SJCRH30 (cell line): ENCODE data around the gene DBX2. TPM values are rescaled to one million over a fixed set of nuclear protein-coding genes. Genes with fewer than 3 reads are reported as not detected.
"Not testable (repeated sequence)": the region's sequence is repeated elsewhere in the genome, so short reads cannot be mapped to it uniquely, and the experiment has no call there.

Experiments
- DNase-seq, 2 experiments: peaks; one replicate each; pipeline ENCODE4 v3.0.0-alpha.2; 2015 to 2020
- H3K27ac ChIP-seq: fragments of 250-450 bp; sonication (Bioruptor Pico); 2 replicates; pipeline ENCODE4 v1.5.1; 2020; ENCODE audit warnings: mild to moderate bottlenecking, moderate library complexity
- H3K27me3 ChIP-seq: fragments of 250-450 bp; sonication (Bioruptor Pico); 2 replicates; pipeline ENCODE4 v1.5.1; 2020; ENCODE audit warnings: mild to moderate bottlenecking, moderate library complexity
- H3K36me3 ChIP-seq: fragments of 250-450 bp; sonication (Bioruptor Pico); 2 replicates; pipeline ENCODE4 v1.5.1; 2020; ENCODE audit warnings: mild to moderate bottlenecking, moderate library complexity
- H3K4me1 ChIP-seq: fragments of 250-450 bp; sonication (Bioruptor Pico); 2 replicates; pipeline ENCODE4 v1.5.1; 2020; ENCODE audit warnings: mild to moderate bottlenecking, moderate library complexity
- H3K4me3 ChIP-seq: fragments of 250-450 bp; sonication (Bioruptor Pico); 2 replicates; pipeline ENCODE4 v1.5.1; 2020; ENCODE audit warnings: mild to moderate bottlenecking, moderate library complexity
- H3K9me3 ChIP-seq: fragments of 250-450 bp; sonication (Bioruptor Pico); replicated peaks from 2 replicates; pipeline ENCODE4 v1.5.1; 2020; ENCODE audit warnings: mild to moderate bottlenecking, moderate library complexity
- total RNA-seq: library from RNA; depleted of rRNA; stranded (reverse); fragments of >200 nt; shearing (Covaris generic); gene quantifications from 2 replicates; pipeline ENCODE4 v1.2.3, GENCODE V29; 2014; rRNA removed

The DBX2 gene
- total RNA-seq, result not detected in 2 replicates

DNA sequence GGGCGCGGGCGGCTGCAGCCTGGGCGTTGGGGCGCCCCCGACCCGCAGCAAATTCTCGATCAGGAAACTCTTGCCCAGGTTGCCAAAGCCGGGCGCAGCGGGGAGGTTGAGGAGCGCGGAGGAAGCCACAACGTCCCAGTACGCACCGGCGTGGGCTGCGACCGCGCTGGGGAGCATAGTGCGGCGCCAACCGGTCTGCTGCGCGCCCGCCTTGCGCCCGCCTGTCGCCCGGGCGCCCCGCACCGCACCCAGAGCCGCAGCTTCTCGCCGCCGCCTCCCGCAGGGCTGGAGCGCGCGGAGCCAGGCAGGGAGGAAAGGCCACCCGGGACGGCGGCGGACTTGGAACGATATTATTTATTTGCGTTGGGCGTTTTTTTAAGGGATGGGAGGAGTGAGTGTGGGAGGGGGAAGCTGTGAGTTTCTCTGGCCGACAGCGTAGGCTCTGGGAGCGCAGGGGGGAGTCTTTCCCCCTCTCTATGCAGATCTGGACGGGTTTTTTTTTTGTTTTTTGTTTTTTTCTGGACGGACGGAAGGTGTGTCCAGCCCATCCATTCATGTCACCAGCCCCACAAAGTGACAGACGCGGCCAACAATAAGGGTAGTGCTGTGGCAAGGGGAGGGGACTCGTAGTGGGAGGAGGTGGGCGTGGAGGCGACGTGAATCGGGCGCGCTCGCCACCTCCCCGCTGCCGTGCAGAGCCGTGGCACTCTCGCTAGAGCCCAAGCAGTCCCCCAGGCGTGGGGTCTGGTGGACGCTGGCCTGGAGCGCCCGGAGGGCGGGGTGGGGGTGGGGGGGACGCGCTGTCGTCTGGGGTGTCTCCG, at the start of gene DBX2:
DBX2 (minus strand) TSS at position 349 of the 821 bp plus-strand sequence; CDS start at position 177, 172 bp downstream.
- Histone ChIP-seq H3K36me3 (no peaks in the 10 kb centered on the region), H3K4me1 (no peaks in the 10 kb centered on the region), H3K4me3 (no peak within 1 kb of the TSS), H3K9me3 (no peaks in the 10 kb centered on the region), H3K27me3 (peaks cover 11% of the 10 kb centered on the region), H3K27ac (no peak within 1 kb of the TSS)
- DNase-seq, result no peak

DNA sequence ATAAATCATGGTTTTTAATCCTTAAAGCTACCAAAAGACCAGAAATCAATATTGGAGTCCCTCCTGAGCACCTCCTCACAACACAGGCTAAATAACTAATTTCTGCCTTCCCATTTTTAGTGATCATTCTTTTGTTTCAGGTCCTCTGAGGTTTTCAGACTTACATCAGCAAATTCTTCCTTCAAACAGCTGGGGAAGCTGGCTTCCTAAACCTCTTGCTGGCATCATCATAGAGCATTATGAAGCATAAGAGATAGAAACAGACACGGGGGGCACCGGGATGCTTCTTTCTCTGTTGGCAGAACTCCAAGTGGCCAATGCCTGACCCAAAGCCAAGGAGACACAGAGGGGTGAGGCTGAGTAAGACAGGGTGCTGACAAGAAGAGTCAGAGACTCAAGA, 47.9 kb upstream of the DBX2 start:
- Histone ChIP-seq H3K4me3 (no peak overlapping the region), H3K36me3 (no peaks in the 10 kb centered on the region), H3K9me3 (no peaks in the 10 kb centered on the region), H3K4me1 (no peaks in the 10 kb centered on the region), H3K27ac (no peak overlapping the region), H3K27me3 (no peaks in the 10 kb centered on the region; the same call in 1 of the 2 replicates)
- peak in 1 of 2 experiments; percentile 12 for DNase-seq

DNA sequence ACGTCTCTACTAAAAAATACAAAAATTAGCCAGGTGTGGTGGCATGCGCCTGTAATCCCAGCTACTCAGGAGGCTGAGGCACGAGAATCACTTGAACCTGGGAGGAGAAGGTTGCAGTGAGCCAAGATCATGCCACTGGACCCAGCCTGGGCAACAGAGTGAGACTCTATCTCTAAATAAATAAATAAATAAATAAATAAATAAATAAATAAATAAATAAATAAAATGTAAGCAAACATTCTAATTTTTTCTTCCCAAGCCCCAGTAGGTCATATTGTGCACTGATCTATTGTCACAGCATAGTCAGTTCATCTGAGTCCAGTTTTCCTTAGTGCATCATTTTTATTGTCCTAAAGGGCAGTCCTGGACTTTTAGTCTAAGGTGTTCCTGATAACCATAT, 44.5 kb upstream of the DBX2 start:
- not testable (repeated sequence) for H3K27me3 ChIP-seq, H3K36me3 ChIP-seq

DNA sequence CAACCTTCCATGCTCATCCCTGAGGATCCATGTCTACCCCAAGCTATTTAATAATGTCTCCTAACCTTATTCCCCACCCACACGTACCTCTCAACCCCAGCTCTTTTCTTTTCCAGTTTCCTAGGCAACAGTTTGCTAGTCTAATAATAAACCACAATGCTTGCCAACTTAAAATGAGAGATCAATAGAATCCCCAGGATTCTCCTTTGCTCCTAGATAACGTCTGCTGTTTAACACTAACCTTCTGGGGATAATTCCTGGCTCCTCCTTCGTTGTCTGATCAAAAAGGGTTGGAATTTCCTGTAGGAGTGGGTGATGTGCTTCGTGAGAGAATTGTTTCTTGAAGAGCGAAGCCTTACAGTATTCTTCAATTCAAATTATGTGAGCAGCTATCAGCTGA, 42.2 kb upstream of the DBX2 start:
- no peak overlapping the region for H3K4me3 ChIP-seq
- no peaks in the 10 kb centered on the region for H3K4me1 ChIP-seq
- DNase-seq, result no peak
- no peaks in the 10 kb centered on the region for H3K36me3 ChIP-seq
- H3K27me3 ChIP-seq, result no peaks in the 10 kb centered on the region; the same call in 1 of the 2 replicates
- no peak overlapping the region for H3K27ac ChIP-seq
- H3K9me3 ChIP-seq, result no peaks in the 10 kb centered on the region

More for the DNA sequence above, 44.5 kb upstream of the DBX2 start:
- H3K27ac ChIP-seq, DNase-seq, H3K4me3 ChIP-seq, H3K4me1 ChIP-seq, H3K9me3 ChIP-seq: not testable (repeated sequence)

DNA sequence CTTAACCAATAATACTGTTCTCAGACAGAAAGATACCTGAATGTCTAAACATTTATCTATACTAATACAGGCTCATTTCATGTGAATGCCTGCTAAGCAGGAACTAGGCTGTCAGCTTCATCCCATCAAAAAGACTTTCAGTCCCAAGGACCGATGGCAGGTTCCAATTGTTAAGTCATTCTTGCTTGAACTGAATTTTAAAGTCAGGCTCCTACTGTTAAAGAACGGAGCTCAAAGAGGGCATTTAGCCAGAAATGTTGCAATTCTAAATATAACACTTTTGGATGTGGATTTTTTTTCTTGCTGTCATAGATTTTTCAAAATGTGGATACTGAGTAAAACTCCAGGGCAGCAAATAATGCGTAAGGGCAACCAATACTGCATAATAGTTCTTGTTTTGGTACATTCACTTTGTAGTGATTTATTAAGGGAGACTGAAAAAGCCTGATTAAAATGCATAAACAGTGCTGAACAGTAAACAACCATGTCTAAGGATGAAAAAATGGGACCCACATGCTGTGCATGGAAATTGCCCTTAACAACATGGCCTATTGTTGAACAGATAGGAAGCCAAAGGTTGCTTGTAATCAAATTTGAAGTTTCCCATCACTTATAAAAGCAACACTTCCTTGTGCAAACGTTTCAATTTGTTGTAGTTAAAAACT, 38.6 kb upstream of the DBX2 start:
- no peaks in the 10 kb centered on the region for H3K36me3 ChIP-seq
- H3K27ac ChIP-seq, result no peak overlapping the region
- DNase-seq, result no peak
- H3K27me3 ChIP-seq, result no peaks in the 10 kb centered on the region; the same call in 1 of the 2 replicates
- no peak overlapping the region for H3K4me3 ChIP-seq
- H3K4me1 ChIP-seq, result no peaks in the 10 kb centered on the region
- H3K9me3 ChIP-seq, result no peaks in the 10 kb centered on the region

DNA sequence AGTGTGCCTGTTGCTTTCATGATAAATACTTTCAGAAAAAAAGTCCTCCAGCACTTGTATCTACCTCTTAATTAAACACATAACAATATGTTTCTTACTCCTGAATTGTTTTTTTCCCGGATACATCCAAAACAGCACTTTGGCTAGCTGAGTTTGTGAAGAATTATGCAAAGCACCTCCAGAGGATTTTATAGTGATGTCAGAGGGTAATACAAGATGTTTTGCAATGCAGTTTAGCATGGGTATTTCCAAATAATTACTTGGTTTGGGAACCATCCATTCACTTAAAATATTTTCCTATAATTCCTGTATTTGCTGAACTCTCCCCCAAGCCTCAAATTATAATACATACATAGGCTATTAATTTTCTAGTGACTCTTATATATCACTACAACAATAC, 37.7 kb upstream of the DBX2 start:
- Histone ChIP-seq H3K36me3 (no peaks in the 10 kb centered on the region), H3K27me3 (no peaks in the 10 kb centered on the region; the same call in 1 of the 2 replicates)

DNA sequence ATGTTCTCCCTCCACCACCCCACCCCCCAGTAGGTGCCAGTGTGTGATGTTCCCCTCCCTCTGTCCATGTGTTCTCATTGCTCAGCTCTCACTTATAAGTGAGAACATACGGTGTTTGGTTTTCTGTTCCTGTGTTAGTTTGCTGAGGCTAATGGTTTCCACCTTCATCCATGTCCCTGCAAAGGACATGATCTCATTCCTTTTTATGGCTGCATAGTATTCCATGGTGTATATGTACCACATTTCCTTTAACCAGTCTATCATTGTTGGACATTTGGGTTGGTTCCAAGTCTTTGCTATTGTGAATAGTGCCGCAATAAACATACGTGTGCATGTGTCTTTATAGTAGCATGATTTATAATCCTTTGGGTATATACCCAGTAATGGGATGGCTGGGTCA, 33.3 kb upstream of the DBX2 start:
- H3K4me1 ChIP-seq, H3K4me3 ChIP-seq, H3K9me3 ChIP-seq: not testable (repeated sequence)

More for the DNA sequence above, 37.7 kb upstream of the DBX2 start:
- H3K27ac ChIP-seq, result no peak overlapping the region
- H3K4me1 ChIP-seq, result no peaks in the 10 kb centered on the region
- no peak overlapping the region for H3K4me3 ChIP-seq
- no peaks in the 10 kb centered on the region for H3K9me3 ChIP-seq
- no peak for DNase-seq

DNA sequence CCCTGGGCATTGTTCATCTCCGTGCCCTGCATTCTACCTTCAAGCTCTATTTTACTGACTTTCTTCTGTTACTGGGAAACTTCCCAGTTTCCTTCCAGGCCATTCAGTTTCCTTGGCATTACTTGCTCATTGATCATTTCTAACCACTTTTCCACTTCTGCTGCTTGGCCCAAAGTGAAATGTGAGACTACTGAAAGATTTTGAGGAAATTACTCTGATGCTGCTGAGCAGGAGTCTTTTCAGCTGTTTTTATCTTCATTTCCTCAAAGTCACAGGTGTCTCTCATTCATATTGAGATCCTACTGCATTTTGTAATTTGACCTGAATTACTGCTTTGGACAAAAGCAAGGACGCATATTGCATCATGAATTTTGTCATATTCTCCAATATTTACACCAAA, 26.4 kb upstream of the DBX2 start:
- Histone ChIP-seq H3K4me3 (no peak overlapping the region), H3K4me1 (no peaks in the 10 kb centered on the region), H3K36me3 (no peaks in the 10 kb centered on the region), H3K27ac (no peak overlapping the region), H3K27me3 (0 out of 2 replicates have a peak, but pooled peaks cover 10% of the 10 kb centered on the region), H3K9me3 (no peaks in the 10 kb centered on the region)
- no peak for DNase-seq

More for the DNA sequence above, 33.3 kb upstream of the DBX2 start:
- H3K27me3 ChIP-seq, H3K27ac ChIP-seq, H3K36me3 ChIP-seq, DNase-seq: not testable (repeated sequence)

DNA sequence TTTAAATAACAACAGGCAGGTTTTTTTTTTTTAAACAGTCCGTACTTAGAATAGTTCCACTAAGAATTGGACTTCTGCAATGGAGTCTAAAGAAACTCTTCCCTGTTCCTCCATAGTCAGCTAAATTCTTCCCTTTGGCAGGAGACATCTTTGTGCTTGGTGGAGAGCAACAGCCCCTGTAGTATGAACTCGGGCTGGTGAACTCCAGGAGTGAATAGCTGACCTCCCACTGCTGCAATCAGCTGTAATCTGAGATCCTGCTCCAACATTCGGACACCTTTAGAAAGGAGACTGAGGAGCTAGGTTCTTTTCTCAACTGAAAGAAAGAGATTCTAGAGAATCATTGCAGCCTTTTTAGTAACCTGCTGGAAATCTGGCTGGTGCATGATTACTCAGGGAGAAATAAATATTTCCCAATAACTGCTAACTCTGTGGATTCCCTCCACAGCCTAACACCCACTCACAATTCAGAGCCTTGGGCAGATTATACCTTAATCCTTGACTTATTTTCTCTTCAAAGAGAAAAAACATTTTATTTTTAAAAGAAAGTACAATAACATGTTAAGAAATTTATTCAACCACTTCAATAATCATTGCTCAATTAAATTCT, 25.6 kb upstream of the DBX2 start:
- Histone ChIP-seq H3K27me3 (0 out of 2 replicates have a peak, but pooled peaks cover 10% of the 10 kb centered on the region), H3K4me1 (no peaks in the 10 kb centered on the region), H3K36me3 (no peaks in the 10 kb centered on the region), H3K4me3 (no peak overlapping the region), H3K27ac (no peak overlapping the region), H3K9me3 (no peaks in the 10 kb centered on the region)
- DNase-seq, result no peak

DNA sequence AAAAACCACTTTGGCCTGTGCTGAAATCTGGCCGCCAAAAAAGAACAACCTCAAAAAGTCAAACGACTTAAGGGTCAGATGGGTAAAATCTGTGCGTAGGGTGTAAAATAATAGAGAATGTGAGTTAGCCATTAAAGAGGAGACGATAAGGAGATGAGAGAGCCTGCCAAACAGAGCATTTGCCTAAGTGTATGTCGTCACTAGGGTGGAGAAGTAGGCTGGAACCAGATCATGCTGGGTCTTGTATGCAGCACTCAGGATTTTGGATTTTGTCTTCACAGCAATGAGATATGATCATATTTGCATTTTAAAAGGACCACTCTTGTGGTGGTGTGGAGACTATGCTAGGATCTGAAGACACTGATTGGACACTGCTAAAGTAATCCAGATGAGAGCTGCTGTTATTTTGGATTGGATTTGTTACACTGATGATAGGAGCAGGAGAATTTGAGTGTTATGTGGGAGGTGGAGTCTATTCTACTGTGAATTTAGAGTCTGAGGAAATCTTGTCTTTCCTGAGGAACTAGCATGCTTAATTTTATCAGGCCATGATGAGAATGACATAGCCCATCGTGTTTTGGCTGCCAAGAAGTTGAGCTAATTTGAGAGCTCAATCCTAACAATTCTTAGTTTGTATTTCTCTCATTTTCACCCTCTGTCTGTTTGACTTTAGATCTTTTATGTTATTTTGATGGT, 24.8 kb upstream of the DBX2 start:
- no peak for DNase-seq
- no peaks in the 10 kb centered on the region for H3K4me1 ChIP-seq
- no peaks in the 10 kb centered on the region for H3K36me3 ChIP-seq
- no peak overlapping the region for H3K27ac ChIP-seq
- H3K27me3 ChIP-seq, result 0 out of 2 replicates have a peak, but pooled peaks cover 10% of the 10 kb centered on the region
- H3K9me3 ChIP-seq, result no peaks in the 10 kb centered on the region
- H3K4me3 ChIP-seq, result no peak overlapping the region

DNA sequence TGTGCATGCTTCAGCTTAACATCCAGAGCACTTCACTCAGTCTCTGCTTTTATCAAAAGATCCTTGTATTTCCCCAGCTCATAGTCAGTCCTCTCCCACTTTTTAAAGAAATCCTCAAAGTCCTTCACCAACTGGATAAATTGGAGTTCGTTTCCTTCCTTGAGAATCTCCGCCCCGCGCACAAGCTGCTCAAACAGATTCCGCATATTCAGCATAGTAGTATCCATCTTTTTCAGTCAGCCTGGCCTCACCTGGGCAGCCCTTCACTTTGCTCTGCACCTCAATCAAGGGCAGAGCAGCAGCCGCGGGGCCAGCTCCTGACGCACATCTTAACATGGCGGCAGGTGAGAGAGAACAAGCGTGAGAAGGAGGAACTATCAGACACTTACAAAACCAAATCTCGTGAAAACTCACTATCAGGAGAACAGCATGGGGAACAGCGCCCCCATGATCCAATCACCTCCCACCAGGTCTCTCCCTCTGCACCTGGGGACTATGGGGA, 14.3 kb upstream of the DBX2 start:
- H3K9me3 ChIP-seq, result no peaks in the 10 kb centered on the region
- no peaks in the 10 kb centered on the region for H3K4me1 ChIP-seq
- H3K27me3 ChIP-seq, result no peaks in the 10 kb centered on the region; the same call in 1 of the 2 replicates
- no peaks in the 10 kb centered on the region for H3K36me3 ChIP-seq
- DNase-seq, result no peak
- no peak overlapping the region for H3K4me3 ChIP-seq
- H3K27ac ChIP-seq, result no peak overlapping the region

DNA sequence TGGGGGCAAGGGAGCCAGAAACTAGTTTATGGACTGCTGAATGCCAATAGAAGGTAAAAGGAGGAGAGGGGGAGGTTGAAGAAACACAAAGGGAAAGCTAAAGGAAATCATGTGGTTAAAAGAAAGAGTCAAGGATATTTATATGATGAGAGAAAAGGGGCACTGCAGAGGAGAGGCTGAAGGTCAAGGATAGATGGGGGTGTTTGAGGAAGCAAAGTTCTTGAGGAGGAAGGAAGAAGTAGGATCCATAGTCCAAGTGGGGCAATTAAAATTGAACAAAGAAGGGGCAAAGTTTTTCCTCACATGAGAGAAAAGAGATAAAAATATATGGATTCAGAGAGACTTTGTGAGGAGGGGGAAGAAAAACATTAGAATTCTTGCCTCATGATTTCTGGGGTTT, 10.1 kb upstream of the DBX2 start:
- no peaks in the 10 kb centered on the region for H3K9me3 ChIP-seq

DNA sequence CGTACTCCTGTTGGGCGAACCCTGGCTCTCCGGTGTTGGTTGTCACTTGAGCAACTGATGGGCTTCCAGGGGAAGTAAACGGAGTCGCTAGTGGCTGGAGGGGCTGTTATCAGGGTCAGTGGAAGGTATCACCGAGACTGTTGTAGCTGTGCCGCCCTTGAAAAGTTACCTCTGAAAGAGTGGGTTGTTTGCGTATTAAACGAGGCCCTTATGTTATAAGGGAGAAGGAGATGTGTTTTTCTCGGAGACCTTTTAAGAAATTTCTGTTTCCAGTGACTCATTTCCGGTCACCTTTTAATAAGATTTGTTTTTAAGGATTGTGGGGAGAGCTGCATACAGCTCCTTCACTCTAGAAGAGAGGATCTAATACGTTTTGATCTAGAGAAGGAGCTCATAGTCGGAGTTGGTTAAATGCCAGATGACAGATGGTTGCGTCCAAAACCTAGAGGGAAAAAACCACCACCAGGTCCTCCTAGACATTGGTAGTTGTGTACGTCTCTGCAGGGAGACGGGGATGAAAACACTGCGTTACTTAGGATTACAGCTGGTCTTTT, 750 bp upstream of the DBX2 start:
- Histone ChIP-seq H3K4me3 (no peak overlapping the region), H3K4me1 (no peaks in the 10 kb centered on the region), H3K27me3 (peaks cover 8% of the 10 kb centered on the region), H3K27ac (no peak overlapping the region), H3K9me3 (no peaks in the 10 kb centered on the region), H3K36me3 (no peaks in the 10 kb centered on the region)
- no peak for DNase-seq

More for the DNA sequence above, 10.1 kb upstream of the DBX2 start:
- no peak overlapping the region for H3K27ac ChIP-seq
- no peak for DNase-seq
- H3K4me3 ChIP-seq, result no peak overlapping the region
- H3K36me3 ChIP-seq, result no peaks in the 10 kb centered on the region
- H3K27me3 ChIP-seq, result no peaks in the 10 kb centered on the region; the same call in 1 of the 2 replicates
- H3K4me1 ChIP-seq, result no peaks in the 10 kb centered on the region
